ENCODE measurements around the gene PLPPR5.

The PLPPR5 gene

DNA sequence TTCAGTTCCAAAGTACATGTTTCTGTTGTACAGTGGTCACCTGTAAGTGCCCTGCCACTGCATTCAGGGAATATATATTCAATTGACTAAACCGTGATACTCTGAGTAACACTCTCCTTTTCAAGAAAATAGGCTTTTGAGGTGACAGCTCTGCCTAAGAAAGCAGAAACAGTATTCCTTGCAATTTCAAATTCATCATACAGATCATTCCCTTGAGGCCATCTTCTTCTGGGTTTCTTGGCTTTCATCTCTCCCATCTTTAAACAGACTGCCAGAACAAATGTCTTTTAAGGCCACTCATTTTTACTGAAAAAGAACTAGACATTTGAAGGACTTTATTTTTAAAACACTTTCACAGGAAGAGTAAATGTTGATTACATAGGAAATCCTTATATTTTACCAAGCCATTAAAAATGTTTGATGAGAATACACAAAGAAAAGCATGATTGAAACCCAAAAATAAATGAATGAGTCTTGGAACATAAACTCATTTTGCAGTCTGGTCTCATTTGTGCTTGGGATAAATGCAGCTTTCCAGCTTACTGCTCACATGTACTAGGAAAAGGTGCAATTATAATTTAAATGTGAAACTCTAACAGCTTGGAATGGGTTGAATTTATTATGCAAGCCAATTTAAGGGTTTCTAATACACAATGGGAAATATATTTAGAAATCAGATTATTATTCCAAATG, 34.7 kb downstream of the PLPPR5 start:
- no peak for DNase-seq (ENCODE audit: low read depth)

DNA sequence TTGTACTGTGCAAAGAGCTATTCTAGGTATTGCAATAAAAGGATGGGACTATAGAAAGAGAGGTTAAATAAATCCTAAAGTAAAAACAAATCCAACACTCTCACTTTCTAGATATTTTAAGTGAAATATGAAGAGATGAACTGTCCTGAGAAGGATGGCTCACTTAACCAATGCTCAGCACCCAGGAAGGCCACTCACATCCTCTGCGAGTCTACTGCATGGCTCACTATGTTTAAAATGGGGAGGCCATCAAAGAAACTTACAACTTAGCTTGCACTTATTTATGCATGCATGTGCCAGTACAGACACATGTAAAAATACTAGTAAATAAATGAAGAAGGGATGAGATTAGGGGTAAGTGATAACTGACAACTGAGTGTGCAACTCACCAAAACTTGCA, 37.5 kb downstream of the PLPPR5 start:
- no peak for DNase-seq (ENCODE audit: low read depth)

DNA sequence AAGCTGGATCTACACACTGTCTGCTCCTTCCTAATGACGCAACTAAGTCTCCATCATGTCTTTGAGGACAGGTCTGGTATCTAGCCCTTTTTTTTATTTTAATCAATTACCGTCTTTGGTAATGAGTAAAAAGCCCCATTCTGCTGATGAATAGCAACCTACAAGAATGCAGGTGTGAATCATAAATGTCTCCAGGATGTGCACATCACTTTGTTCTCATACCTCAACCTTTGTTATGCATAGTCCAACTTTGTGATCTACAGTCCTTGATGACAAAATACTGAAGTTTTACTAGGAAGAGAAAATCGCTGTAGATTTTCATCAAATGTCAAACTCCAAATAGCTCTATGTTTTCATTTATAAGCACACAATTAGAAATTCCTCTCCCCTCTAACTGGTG, 39.3 kb downstream of the PLPPR5 start:
- no peak for DNase-seq (ENCODE audit: low read depth)

DNA sequence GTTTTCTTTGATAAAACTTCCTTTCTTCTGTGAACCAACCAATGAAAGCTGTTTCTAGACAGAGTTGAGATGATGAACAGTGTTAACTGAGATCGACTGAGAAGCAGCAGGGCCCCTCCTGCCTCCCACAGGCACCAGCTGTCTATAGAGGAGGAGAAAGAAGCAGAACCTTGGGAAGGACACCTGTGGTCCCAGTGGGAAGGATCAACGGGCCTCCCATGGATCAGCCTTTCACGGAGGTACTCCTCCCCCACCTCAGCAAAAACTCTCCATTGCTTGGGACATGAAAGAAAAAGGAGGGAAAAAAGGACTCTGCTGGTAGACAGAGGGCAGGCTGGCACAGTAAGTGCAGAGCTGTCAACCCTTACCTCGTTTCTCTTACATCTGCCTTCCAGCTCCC, 40.5 kb downstream of the PLPPR5 start:
- no peak for DNase-seq (ENCODE audit: low read depth)

DNA sequence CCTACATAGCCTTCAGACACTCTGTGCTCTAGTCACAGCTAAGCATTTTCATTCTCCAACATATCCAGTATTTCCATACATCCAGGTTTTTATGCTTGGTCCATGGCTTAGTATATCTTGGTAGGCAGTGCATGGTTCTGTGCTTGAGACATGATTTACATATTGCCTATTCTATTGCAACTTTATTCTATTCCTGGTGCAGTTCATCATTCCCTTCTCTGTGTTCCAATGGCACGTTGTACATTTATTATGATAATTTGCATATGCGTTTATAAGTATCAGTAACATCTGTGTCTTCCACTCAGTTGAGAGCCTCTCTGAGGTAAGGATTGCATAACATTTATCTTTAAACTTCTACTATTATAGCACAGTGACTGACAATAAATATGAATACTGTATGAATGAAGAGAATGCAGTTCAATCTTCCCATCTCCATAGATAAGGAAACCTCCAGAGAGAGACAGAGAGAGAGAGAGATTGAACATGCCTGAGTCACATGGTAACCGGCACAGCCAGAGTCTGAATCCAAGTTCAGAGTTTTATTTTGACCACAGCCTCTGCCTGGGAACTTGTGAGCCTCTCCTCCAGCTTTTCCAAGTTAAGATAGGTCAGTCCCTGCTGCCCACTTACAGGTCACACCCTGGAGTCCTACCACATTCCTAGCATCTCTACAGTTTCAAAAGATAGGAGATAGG, 41.5 kb downstream of the PLPPR5 start:
- DNase-seq (ENCODE audit: low read depth) = no peak

DNA sequence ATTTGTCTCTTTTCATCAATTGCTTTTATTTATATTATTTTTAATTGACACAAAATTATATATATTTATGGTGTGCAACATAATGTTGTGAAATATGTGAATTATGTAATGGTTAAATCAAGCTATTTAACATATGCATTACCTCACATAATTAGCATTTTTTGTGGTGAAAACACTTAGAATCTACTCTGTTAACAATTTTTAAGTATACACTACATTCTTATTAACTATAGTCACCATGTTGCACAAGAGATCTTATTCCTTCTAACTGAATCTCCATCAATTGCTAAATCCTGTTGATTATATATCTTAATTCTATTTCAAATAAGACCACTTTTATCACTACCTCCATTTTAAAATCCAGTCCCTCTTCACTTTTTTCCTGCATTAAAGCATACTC, 42.5 kb downstream of the PLPPR5 start:
- no peak for DNase-seq (ENCODE audit: low read depth)

DNA sequence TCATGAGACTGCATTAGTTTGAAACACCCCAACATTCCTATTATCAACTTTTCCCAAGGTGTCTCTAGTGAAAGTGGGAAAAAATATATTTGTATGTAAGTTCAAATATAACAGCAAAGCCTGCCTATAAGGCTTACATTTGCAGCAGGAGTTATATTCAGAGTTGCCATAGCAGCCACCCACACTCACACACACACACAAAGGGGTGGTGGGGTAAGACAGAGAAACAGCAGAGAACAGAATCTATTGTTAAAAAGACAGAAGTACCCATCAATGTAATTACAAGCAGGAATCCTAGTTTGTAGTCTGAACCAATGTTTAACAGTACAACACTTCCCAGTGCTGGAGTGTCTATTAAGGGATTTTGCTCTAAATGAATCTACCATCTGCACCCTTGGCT, 55.0 kb downstream of the PLPPR5 start:
- DNase-seq (ENCODE audit: low read depth) = no peak

DNA sequence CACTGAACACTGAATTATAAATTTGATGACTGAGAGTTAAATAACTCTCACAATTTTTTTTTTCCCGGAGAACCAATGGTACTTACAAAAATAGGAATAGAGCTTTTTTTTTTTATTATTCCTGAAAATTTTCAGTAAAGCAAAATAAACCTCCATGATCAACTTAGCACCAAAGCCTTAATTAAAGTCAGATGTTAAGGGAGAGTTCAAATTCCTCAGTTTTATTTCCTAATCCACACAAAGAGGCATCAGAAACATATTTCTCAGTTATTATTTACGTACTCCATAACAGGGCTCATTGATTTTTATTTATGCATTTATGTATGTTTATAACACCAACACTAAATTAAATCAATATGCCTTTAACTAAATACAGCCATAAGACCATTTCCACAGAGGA, 55.5 kb downstream of the PLPPR5 start:
- no peak for DNase-seq (ENCODE audit: low read depth)

DNA sequence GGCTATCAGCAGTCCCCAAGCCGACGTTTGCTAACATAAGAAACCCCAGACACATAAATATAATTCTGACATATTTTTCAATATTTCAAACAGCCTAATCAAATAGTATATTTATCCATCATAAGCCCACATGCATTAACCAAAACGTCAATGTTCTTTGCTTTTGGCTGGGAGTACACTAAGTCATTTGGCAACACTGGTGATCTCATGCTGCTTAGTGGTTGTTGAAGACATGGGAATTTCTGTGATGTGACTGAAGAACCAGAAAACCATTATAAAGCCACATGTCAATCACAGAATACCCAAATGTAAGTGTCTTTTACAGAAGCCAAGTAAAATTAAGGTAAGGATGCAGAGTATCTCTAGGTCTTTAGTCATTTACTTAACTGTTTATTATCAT, 57.6 kb downstream of the PLPPR5 start:
- DNase-seq (ENCODE audit: low read depth) = no peak

DNA sequence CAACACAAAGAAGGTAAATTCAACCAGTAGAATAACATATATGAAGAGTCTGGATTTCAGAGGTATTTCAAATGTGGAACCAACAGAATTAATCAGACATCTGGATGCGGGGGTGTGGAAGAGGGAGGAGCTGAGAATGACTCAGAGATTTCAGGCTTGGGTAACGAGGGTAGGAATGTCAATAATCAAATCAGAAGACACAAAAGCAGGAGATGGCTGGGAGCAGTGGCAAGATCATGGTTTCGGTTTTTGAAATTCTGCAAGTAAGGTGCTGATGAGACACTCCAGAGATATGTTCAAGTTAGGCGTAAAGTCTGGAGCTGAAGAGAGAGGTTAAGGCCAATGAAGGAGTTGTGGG, 64.0 kb downstream of the PLPPR5 start:
- no peak for DNase-seq (ENCODE audit: low read depth)

DNA sequence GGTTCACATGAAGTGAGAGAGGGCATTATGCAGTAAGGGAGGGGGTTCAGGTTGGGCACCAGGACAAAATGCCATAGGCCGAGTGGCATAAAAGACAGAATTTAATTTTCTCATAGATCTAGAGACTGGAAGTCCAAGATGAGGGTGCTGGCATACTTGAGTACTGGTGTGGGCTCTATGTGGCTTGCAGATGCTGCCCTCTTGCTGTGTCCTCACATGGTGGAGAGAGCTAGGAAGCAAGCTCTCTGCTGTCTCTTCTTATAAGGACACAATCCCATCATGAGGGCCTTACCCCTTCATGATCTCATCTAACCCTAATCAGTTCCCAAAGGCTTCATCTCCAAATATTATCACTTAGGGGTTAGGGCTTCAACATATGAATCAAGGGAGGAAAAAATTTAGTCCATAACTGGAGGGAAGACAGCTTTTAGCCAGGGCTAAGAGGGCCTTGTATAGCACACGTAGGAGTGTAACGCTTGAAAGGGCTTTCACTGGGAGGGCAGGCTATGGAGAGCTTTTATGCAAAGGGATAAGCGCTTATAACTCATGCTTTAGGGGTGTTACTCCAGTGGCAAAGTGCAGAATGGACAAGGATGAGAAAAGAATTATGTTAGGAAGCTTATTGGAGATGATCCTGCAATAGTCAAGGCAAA, 64.5 kb downstream of the PLPPR5 start:
- no peak for DNase-seq (ENCODE audit: low read depth)

DNA sequence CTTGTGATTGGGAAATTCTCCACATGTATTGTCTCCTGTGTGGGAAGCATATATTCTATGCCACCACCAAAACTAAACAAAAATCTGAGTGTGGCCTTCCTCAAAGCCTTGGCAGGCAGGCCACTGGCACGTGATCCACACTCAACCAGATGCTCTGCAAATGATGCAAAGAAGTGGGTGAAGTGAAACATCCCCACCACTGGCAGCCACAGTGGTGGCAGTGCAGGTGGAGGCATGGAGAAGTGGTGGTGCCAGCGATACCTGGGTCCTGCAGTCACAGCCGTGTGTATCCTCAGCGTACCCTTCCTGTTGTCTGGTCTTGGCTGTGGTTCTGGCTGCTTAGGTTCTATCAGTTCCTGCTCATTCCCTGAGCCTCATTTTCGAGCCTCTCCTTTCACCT, 65.2 kb downstream of the PLPPR5 start:
- DNase-seq (ENCODE audit: low read depth) = no peak

DNA sequence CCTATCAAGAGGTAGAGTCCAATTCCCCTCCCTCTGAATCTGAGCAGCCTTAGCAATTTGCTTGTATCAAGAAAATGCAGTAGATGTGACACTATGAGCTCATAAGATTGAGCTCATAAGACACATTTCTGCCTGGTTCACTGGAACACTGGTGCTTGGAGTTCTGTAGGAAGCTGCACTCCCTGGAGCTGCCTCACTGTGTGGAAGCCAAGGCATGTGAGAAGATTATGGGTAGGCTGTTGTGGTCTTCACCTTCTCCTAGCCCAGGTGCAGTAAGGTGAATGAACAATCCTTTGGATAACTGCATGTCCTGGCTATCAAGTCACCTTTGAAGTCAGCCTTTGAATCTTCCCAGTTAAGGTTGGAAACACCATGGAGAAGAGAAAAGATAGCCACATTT, 67.3 kb downstream of the PLPPR5 start:
- DNase-seq (ENCODE audit: low read depth) = no peak

DNA sequence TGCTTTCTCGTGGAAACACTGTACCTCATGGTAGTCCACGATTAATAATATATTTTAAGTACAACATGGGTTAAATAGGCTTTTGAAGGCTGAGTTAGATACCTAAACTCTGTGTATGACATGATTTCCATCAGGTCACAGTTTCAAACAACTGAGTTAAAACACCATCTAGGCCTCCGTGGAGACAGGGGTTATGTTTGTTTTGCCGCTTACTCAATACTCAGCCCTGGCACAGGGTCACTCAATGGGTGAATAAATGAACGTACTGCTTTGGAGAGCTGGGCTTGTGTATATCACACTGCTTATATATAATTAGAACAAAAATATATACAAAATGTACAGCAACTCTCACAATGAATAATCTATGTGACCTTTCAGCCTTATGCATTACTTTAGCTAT, 72.5 kb downstream of the PLPPR5 start:
- no peak for DNase-seq (ENCODE audit: low read depth)

DNA sequence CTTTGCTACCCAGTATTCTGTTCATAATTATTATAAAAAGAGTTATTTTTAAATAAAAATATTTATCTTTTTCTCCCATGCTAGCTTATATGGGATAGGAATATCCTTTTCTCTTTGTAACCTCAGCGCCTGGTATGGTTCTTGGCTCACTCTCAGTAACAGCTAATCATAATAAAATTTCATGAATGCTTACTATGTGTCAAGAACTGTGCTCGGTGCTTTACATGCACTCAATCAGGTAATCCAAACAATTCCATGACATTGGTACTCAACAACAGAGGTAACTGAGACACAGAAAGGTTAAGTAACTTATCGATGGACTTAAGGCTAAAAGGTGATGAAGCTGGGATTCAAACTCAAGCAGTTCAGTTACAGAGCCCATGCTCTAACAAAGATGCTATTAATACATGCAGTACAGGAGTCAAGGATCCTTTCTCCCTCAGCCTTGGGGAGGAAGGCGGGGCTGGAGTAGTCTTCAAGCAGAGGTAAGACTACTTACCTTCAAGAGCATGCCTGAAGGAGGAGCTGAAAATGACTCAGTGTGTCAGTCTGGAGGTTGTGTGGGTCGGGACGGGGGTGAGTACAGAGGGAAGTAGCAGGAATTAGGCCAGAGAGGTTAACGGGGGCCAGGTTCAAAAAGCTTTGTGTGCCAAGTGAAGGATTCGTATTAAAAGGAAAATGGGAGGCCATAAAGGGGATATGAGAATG, 73.4 kb downstream of the PLPPR5 start:
- DNase-seq (ENCODE audit: low read depth) = no peak

DNA sequence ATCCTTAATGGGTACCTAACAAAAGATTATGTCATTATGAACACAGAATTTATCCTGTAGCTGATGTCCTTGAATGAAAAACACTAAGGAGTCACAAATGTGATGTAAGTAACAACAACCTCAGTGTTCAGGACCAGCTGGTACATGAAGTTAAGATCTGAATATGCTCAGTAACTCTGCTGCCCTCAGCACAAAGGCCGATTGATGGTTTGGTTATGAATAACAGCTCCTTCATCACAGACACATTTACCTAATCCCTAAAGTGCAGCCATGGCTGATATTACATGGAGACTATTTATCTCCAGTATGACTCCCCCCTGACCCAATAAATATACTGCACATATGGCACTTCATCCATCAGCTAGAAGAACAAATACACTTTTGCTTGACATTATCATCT, 75.2 kb downstream of the PLPPR5 start:
- no peak for DNase-seq (ENCODE audit: low read depth)

DNA sequence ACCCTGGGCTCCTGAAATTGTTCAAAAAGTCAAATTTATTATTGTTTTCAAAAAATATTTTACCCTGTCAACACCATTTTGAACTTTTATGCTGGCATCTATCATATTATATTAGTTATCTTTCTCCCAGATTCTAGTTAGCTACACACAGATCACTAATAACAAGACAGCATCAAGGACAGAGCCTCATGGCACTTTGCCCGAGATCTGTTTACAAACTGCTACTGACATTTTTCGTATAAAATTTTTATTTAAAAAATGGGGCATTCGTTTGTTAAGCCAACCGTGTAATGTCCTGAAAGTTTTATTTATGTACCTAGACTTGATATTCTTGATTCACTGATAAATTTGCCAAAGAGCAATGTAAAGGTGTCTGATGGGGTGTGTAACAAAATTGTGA, 78.1 kb downstream of the PLPPR5 start:
- no peak for DNase-seq (ENCODE audit: low read depth)

DNA sequence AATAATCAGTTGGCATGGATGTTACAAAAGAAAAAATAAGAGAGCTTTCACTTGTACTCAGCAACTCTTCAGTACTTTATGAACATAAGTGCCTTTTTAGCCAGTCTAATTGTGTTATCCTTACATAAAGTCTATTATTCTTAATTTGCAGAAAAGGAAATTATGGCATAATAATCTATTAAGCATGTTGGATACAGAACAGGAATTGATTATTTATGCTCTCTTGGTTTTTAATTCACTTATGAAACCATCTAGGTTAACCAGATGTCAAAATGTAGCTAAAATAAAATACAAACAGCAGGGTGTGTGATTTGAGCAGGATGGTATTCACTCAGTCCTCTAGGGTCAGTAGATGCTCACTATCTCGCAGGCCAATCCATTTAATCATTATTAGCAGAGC, 79.7 kb downstream of the PLPPR5 start:
- no peak for DNase-seq (ENCODE audit: low read depth)

DNA sequence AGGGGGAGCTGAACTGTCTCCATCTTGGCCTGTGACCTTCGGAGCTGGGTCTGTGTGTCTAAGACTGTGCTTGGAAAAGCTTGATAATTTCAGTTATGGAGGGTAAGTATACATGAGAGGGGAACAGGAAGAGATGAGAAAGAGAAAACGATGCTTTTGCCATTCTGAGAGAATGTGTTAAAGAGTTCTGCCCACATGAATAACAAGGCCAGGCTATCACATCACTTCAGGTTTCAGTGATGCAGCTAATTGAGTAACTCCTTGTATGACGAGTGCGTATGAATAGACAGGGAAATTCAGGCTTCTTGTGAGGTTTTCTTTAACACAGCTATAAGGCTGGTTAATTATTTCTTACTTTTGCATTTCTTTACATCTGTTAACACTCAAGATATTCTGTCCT, 81.0 kb downstream of the PLPPR5 start:
- DNase-seq (ENCODE audit: low read depth) = no peak

DNA sequence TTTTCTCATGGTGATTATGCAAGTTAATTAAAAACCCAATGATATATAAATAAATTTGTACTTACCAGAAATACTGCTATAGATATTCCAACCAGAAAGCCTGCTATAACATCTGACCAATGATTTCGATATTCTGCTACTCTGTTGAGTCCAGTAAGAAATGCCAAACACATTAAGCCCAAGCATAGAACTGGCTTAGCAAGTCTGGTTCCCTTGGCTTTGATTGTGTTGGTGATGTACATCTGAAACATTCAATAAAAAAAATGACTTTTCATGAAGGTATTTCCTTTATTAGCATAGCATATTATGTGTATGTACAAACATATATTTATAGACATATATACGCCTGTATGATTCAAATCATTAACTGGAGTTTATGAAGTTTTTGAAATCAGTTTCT, 82.8 kb downstream of the PLPPR5 start:
- DNase-seq (ENCODE audit: low read depth) = no peak

DNA sequence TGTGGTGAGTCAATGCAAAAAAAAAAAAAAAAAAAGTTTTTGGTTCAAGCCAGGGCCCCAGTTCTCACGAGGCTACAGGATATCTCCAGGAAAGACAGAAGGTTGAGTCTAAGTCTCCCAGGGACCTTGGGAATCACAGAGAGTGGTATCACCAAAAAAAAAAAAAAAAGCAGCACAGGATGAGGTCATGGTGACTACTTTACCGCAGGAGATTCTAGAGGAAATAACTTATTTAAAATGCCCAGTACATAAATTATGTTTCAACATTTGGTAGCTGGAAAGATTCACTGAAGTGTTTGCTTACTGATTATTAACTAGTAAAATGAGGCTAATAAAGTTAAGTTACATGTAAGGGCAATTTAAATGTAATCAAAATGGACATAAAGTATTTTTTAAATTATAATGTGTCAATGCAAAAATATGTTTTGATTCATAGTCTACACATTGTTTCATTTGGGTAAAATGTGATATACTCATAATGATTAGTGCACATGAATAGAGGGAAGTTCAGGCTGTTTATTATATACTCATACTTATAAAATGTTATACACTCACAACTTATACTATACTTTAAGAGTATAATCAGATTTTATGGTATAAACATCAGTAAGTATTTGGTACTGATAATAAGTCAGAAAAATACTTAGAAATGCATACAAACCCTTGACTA, 84.1 kb downstream of the PLPPR5 start:
- peak; percentile 72 for DNase-seq (ENCODE audit: low read depth)

DNA sequence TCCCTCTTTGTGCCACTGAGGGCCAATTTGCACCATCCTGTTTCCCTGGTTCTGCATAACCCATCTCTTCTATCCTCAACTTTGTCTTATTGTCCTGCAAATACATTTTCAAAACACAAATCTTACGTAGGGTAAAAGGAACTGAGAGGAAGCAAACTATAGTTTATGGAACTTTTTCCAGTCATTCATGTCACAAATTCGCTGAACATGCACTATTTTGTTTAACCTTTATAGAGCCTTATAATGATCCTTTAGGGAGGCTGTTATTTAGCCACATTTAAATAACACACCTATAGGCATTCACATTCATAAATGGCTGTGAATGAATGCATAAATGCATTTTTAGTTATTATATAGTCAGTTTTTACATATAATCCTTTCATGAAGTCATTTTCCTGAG, 85.0 kb downstream of the PLPPR5 start:
- DNase-seq (ENCODE audit: low read depth) = no peak

DNA sequence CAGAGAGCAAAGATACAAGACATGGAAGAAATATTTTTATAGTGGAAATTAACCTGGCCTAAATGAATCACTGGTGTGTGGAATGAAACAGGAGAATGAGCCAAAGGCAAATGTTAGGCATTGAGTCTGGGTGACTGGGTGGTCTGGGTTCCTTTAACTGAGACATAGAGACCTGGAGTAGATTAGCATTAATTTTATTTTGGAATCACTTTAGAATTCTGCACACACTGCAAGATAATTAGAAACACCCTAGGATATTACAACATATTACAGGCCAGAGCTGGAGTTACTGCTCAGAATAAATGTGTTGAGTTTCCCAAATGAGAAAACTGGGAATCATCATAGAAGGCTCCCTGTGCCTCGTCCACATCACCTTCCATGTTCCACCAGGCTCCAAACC, 85.5 kb downstream of the PLPPR5 start:
- DNase-seq (ENCODE audit: low read depth) = no peak

Data from HS-27A (cell line).